CD4-positive, alpha-beta T cell treated with Interferon gamma for 1 hour (primary cell): ENCODE results near the gene TULP1.
A peak's percentile ranks its signal among the peaks of the same experiment; 100 is the strongest.

ENCODE experiments used
- DNase-seq: peaks from one replicate; pipeline ENCODE4 v3.0.0-alpha.2; 2020

The TULP1 gene

GRCh38 chr6:35481226-35481625, 31.5 kb downstream of the TULP1 start:
- DNase-seq: no peak

- no peak for DNase-seq
Measured at GRCh38 chr6:35480176-35480575, 32.5 kb downstream of the TULP1 start.

GRCh38 chr6:35478259-35478658, 34.4 kb downstream of the TULP1 start:
- DNase-seq: no peak

GRCh38 chr6:35477551-35478179, 35.0 kb downstream of the TULP1 start:
- DNase-seq: no peak

- no peak for DNase-seq
Measured at GRCh38 chr6:35477028-35477427, 35.7 kb downstream of the TULP1 start.

- DNase-seq: no peak
Measured at GRCh38 chr6:35476004-35476403, 36.7 kb downstream of the TULP1 start.

GRCh38 chr6:35475573-35475972, 37.1 kb downstream of the TULP1 start:
- no peak for DNase-seq

- no peak for DNase-seq
Measured at GRCh38 chr6:35474942-35475570, 37.6 kb downstream of the TULP1 start.

GRCh38 chr6:35474131-35474941, 38.4 kb downstream of the TULP1 start:
- no peak for DNase-seq

GRCh38 chr6:35473850-35474130, 38.9 kb downstream of the TULP1 start:
- no peak for DNase-seq

- DNase-seq: no peak
Measured at GRCh38 chr6:35473075-35473849, 39.4 kb downstream of the TULP1 start.

- no peak for DNase-seq
Measured at GRCh38 chr6:35471836-35472345, 40.8 kb downstream of the TULP1 start.

- no peak for DNase-seq
Measured at GRCh38 chr6:35470663-35471120, 42.0 kb downstream of the TULP1 start.

- no peak for DNase-seq
Measured at GRCh38 chr6:35469751-35470662, 42.7 kb downstream of the TULP1 start.

- DNase-seq: no peak
Measured at GRCh38 chr6:35468980-35469750, 43.5 kb downstream of the TULP1 start.

- DNase-seq: peak; percentile 97
Measured at GRCh38 chr6:35468181-35468979, 44.3 kb downstream of the TULP1 start, which contains the start of gene RPL10A. Gene RPL10A, plus strand, starts transcription at chr6:35468401. Its CDS starts 34 bp downstream, at chr6:35468435.

- no peak for DNase-seq
Measured at GRCh38 chr6:35465646-35466045, 47.0 kb downstream of the TULP1 start.

GRCh38 chr6:35463292-35463691, 49.4 kb downstream of the TULP1 start:
- DNase-seq: no peak

GRCh38 chr6:35461270-35461669, 51.4 kb downstream of the TULP1 start:
- DNase-seq: no peak

- no peak for DNase-seq
Measured at GRCh38 chr6:35457907-35458306, 54.8 kb downstream of the TULP1 start.
